SW 1271 (cell line): ENCODE measurements around the gene UBXN11.
"Not testable (repeated sequence)": the region's sequence is repeated elsewhere in the genome, so short reads cannot be mapped to it uniquely, and the experiment has no call there.

Experiments used
- DNase-seq, 2 experiments: peaks; one replicate each; lab custom pipeline; 2025; lab: John Stamatoyannopoulos, UW

Gene UBXN11

GRCh38 chr1:26307363-26307781 lies 936 bp upstream of the UBXN11 start:
- no peak for DNase-seq

GRCh38 chr1:26305667-26306289 lies 658 bp downstream of the UBXN11 start:
- no peak for DNase-seq

- no peak for DNase-seq
Measured at GRCh38 chr1:26302733-26303405, 3.6 kb downstream of the UBXN11 start.

- DNase-seq = no peak
Measured at GRCh38 chr1:26300578-26301275, 5.7 kb downstream of the UBXN11 start.

- no peak for DNase-seq
Measured at GRCh38 chr1:26297791-26298124, 8.7 kb downstream of the UBXN11 start.

- DNase-seq = no peak
Measured at GRCh38 chr1:26297057-26297790, 9.2 kb downstream of the UBXN11 start.

- DNase-seq = no peak
Measured at GRCh38 chr1:26296340-26297056, 9.9 kb downstream of the UBXN11 start.

GRCh38 chr1:26295194-26296138 lies 11.0 kb downstream of the UBXN11 start:
- DNase-seq = no peak

GRCh38 chr1:26293911-26294463 lies 12.4 kb downstream of the UBXN11 start:
- DNase-seq = no peak

GRCh38 chr1:26292735-26293134 lies 13.7 kb downstream of the UBXN11 start:
- DNase-seq = not testable (repeated sequence)

- no peak for DNase-seq
Measured at GRCh38 chr1:26291939-26292338, 14.5 kb downstream of the UBXN11 start.

- no peak for DNase-seq
Measured at GRCh38 chr1:26291433-26291832, 15.0 kb downstream of the UBXN11 start.

GRCh38 chr1:26290882-26291261 lies 15.6 kb downstream of the UBXN11 start:
- no peak for DNase-seq

GRCh38 chr1:26290122-26290881 lies 16.1 kb downstream of the UBXN11 start:
- DNase-seq = no peak

- no peak for DNase-seq
Measured at GRCh38 chr1:26289158-26290059, 17.0 kb downstream of the UBXN11 start.

- no peak for DNase-seq
Measured at GRCh38 chr1:26288311-26288941, 18.0 kb downstream of the UBXN11 start.

- no peak for DNase-seq
Measured at GRCh38 chr1:26287811-26288210, 18.6 kb downstream of the UBXN11 start.

- no peak for DNase-seq
Measured at GRCh38 chr1:26287033-26287711, 19.3 kb downstream of the UBXN11 start.
